ENCODE data around the gene CCDC102A. TPM values are rescaled to one million over a fixed set of nuclear protein-coding genes. Genes with fewer than 3 reads are reported as not detected.
"Not testable (repeated sequence)": the region's sequence is repeated elsewhere in the genome, so short reads cannot be mapped to it uniquely, and the experiment has no call there.

The CCDC102A gene
- total and polyA plus RNA-seq, 9 donors = 9.3 to 20.9 (median 15.2) TPM

DNA sequence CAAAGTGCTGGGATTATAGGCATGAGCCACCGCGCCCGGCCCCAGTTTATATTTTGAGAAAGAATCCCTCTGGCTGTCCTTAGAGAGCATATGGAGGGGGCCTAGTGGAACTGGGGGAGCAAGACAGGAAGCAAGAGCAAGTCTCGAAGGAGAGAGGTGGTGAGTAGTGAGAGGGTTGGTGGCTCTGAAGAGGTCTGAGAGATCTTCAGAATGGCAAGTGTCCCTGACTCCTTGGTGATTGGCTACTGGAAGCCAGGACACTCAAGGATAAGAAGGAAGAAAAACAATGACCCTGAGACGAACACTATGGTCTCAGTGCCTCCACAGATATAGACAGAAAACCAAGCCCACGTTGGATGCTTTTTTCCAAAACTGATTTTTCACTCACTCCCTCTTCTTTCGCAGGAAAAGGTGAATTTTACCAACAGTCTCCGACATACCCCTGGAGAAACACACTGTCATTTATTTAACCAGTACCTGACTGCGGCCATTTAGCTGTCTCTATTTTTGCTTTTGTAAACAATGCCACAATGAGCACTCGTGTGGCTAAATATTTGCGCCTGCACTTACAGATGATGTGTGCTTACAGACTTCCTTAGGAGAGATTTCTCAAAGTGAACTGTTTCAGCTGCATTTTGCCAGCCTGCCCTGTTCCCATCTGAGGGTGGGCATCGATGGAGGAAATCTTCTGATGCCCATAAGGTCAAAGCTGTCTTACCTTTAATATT, 34.2 kb downstream of the CCDC102A start:
- Histone ChIP-seq H3K9me3 (replicated peaks; ENCODE audit: control insufficient read depth, low read depth, low read length) (no peaks in the 10 kb centered on the region), H3K4me3 (ENCODE audit: low read length) (no peak overlapping the region), H3K36me3 (ENCODE audit: control insufficient read depth, insufficient read depth, low read length) (no peaks in the 10 kb centered on the region), H3K27me3 (ENCODE audit: control insufficient read depth, insufficient read depth, low read length) (peaks cover 10% of the 10 kb centered on the region), H3K4me1 (ENCODE audit: control insufficient read depth, insufficient read depth, low read length) (peaks cover 8% of the 10 kb centered on the region), H3K27ac (ENCODE audit: low read length) (no peak overlapping the region)
- no peak for DNase-seq
- 70% methylated on average over 10 of the region's 12 CpGs for WGBS (ENCODE audit: insufficient coverage)

- H3K4me3 ChIP-seq (ENCODE audit: low read length) = no peak overlapping the region
- peaks cover 8% of the 10 kb centered on the region for H3K4me1 ChIP-seq (ENCODE audit: control insufficient read depth, insufficient read depth, low read length)
- no peaks in the 10 kb centered on the region for H3K9me3 ChIP-seq (replicated peaks; ENCODE audit: control insufficient read depth, low read depth, low read length)
- WGBS (ENCODE audit: insufficient coverage) = 48% methylated on average over 3 of the region's 7 CpGs
- H3K27ac ChIP-seq (ENCODE audit: low read length) = no peak overlapping the region
- H3K27me3 ChIP-seq (ENCODE audit: control insufficient read depth, insufficient read depth, low read length) = peaks cover 10% of the 10 kb centered on the region
- H3K36me3 ChIP-seq (ENCODE audit: control insufficient read depth, insufficient read depth, low read length) = no peaks in the 10 kb centered on the region
- DNase-seq = no peak
Observed at GRCh38 chr16:57501492-57501891, 34.9 kb downstream of the CCDC102A start.

GRCh38 chr16:57500578-57501111, 35.7 kb downstream of the CCDC102A start:
- 38% methylated on average over 3 of the region's 9 CpGs for WGBS (ENCODE audit: insufficient coverage)
- Histone ChIP-seq H3K4me3 (ENCODE audit: low read length) (no peak overlapping the region), H3K4me1 (ENCODE audit: control insufficient read depth, insufficient read depth, low read length) (peaks cover 8% of the 10 kb centered on the region), H3K27me3 (ENCODE audit: control insufficient read depth, insufficient read depth, low read length) (peaks cover 10% of the 10 kb centered on the region), H3K36me3 (ENCODE audit: control insufficient read depth, insufficient read depth, low read length) (no peaks in the 10 kb centered on the region), H3K27ac (ENCODE audit: low read length) (no peak overlapping the region), H3K9me3 (replicated peaks; ENCODE audit: control insufficient read depth, low read depth, low read length) (no peaks in the 10 kb centered on the region)
- no peak for DNase-seq

GRCh38 chr16:57499941-57500340, 36.4 kb downstream of the CCDC102A start:
- not testable (repeated sequence) for H3K4me1 ChIP-seq (ENCODE audit: control insufficient read depth, insufficient read depth, low read length); H3K9me3 ChIP-seq (replicated peaks; ENCODE audit: control insufficient read depth, low read depth, low read length); H3K27ac ChIP-seq (ENCODE audit: low read length); H3K36me3 ChIP-seq (ENCODE audit: control insufficient read depth, insufficient read depth, low read length); DNase-seq; H3K4me3 ChIP-seq (ENCODE audit: low read length)
- peaks cover 10% of the 10 kb centered on the region for H3K27me3 ChIP-seq (ENCODE audit: control insufficient read depth, insufficient read depth, low read length)
- WGBS (ENCODE audit: insufficient coverage) = 93% methylated on average over 6 of the region's 11 CpGs

- WGBS (ENCODE audit: insufficient coverage) = no CpG with 5 or more reads among the region's 4 CpGs
- no peak for DNase-seq
Observed at GRCh38 chr16:57498031-57498430, 38.3 kb downstream of the CCDC102A start.

GRCh38 chr16:57497121-57497520, 39.2 kb downstream of the CCDC102A start:
- peaks cover 7% of the 10 kb centered on the region for H3K27me3 ChIP-seq (ENCODE audit: control insufficient read depth, insufficient read depth, low read length)
- DNase-seq = no peak
- WGBS (ENCODE audit: insufficient coverage) = 39% methylated on average over 12 of the region's 13 CpGs
- H3K9me3 ChIP-seq (replicated peaks; ENCODE audit: control insufficient read depth, low read depth, low read length) = no peaks in the 10 kb centered on the region
- H3K4me1 ChIP-seq (ENCODE audit: control insufficient read depth, insufficient read depth, low read length) = no peaks in the 10 kb centered on the region
- no peak overlapping the region for H3K27ac ChIP-seq (ENCODE audit: low read length)
- H3K36me3 ChIP-seq (ENCODE audit: control insufficient read depth, insufficient read depth, low read length) = no peaks in the 10 kb centered on the region
- H3K4me3 ChIP-seq (ENCODE audit: low read length) = no peak overlapping the region

More at GRCh38 chr16:57498031-57498430, 38.3 kb downstream of the CCDC102A start:
- no peaks in the 10 kb centered on the region for H3K36me3 ChIP-seq (ENCODE audit: control insufficient read depth, insufficient read depth, low read length)
- no peak overlapping the region for H3K4me3 ChIP-seq (ENCODE audit: low read length)
- H3K9me3 ChIP-seq (replicated peaks; ENCODE audit: control insufficient read depth, low read depth, low read length) = no peaks in the 10 kb centered on the region
- H3K27me3 ChIP-seq (ENCODE audit: control insufficient read depth, insufficient read depth, low read length) = peaks cover 7% of the 10 kb centered on the region
- no peak overlapping the region for H3K27ac ChIP-seq (ENCODE audit: low read length)
- no peaks in the 10 kb centered on the region for H3K4me1 ChIP-seq (ENCODE audit: control insufficient read depth, insufficient read depth, low read length)

GRCh38 chr16:57493767-57494166, 42.6 kb downstream of the CCDC102A start:
- Histone ChIP-seq H3K4me3 (ENCODE audit: low read length) (no peak overlapping the region), H3K27me3 (ENCODE audit: control insufficient read depth, insufficient read depth, low read length) (peaks cover 3% of the 10 kb centered on the region), H3K27ac (ENCODE audit: low read length) (no peak overlapping the region), H3K36me3 (ENCODE audit: control insufficient read depth, insufficient read depth, low read length) (no peaks in the 10 kb centered on the region), H3K4me1 (ENCODE audit: control insufficient read depth, insufficient read depth, low read length) (no peaks in the 10 kb centered on the region), H3K9me3 (replicated peaks; ENCODE audit: control insufficient read depth, low read depth, low read length) (no peaks in the 10 kb centered on the region)
- WGBS (ENCODE audit: insufficient coverage) = 89% methylated on average over 3 of the region's 4 CpGs
- no peak for DNase-seq

DNA sequence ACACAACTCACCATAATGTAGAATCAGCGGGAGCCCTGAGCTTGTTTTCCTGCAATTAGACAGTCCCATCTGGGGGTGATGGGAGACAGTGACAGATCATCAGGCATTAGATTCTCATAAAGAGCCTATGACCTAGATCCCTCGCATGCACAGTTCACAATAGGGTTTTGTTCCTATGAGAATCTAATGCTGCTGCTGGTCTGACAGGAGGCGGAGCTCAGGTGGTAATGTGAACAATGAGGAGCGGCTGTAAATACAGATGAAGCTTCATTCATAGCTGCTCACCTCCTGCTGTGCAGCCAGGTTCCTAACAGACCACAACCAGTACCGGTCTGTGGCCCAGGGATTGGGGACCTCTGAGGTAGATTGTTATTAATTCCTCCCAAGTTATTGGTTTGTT, 47.1 kb downstream of the CCDC102A start:
- DNase-seq = no peak
- no peak overlapping the region for H3K27ac ChIP-seq (ENCODE audit: low read length)
- H3K4me1 ChIP-seq (ENCODE audit: control insufficient read depth, insufficient read depth, low read length) = peaks cover 20% of the 10 kb centered on the region
- H3K36me3 ChIP-seq (ENCODE audit: control insufficient read depth, insufficient read depth, low read length) = no peaks in the 10 kb centered on the region
- no peak overlapping the region for H3K4me3 ChIP-seq (ENCODE audit: low read length)
- WGBS (ENCODE audit: insufficient coverage) = 90% methylated on average over 2 of the region's 5 CpGs
- H3K27me3 ChIP-seq (ENCODE audit: control insufficient read depth, insufficient read depth, low read length) = peaks cover 6% of the 10 kb centered on the region
- H3K9me3 ChIP-seq (replicated peaks; ENCODE audit: control insufficient read depth, low read depth, low read length) = no peaks in the 10 kb centered on the region

GRCh38 chr16:57486858-57487834, 49.2 kb downstream of the CCDC102A start:
- peak overlapping the region; percentile 32 for H3K4me3 ChIP-seq (ENCODE audit: low read length)
- WGBS (ENCODE audit: insufficient coverage) = 78% methylated on average over 7 of the region's 8 CpGs
- no peak for DNase-seq
- H3K9me3 ChIP-seq (replicated peaks; ENCODE audit: control insufficient read depth, low read depth, low read length) = no peaks in the 10 kb centered on the region
- H3K27me3 ChIP-seq (ENCODE audit: control insufficient read depth, insufficient read depth, low read length) = peaks cover 6% of the 10 kb centered on the region
- H3K4me1 ChIP-seq (ENCODE audit: control insufficient read depth, insufficient read depth, low read length) = peaks cover 20% of the 10 kb centered on the region
- no peaks in the 10 kb centered on the region for H3K36me3 ChIP-seq (ENCODE audit: control insufficient read depth, insufficient read depth, low read length)
- no peak overlapping the region for H3K27ac ChIP-seq (ENCODE audit: low read length)
